Stomach (tissue), 9 donors: ENCODE data around the gene ZNF69. TPM values are rescaled to one million over a fixed set of nuclear protein-coding genes. Genes with fewer than 3 reads are reported as not detected.
"Not testable (repeated sequence)": the region's sequence is repeated elsewhere in the genome, so short reads cannot be mapped to it uniquely, and the experiment has no call there.

Source experiments
- DNase-seq, 2 donors: peaks; one replicate each; pipeline versions ENCODE4 v3.0.0 to v3.0.0-alpha.2; 2013 to 2019
- H3K27ac ChIP-seq, 5 donors: fragments of 200-600 bp in 4 of 5; sonication (generic) in 4 of 5; one replicate each; pipeline ENCODE4 v1.5.1; 2013 to 2019; ENCODE audit warnings: mild to moderate bottlenecking in 1 of 5, moderate library complexity in 1 of 5
- H3K27me3 ChIP-seq, 3 donors: fragments of 200-600 bp; sonication (generic); one replicate each; pipeline ENCODE4 v1.5.1; 2017 to 2019; ENCODE audit warnings: mixed run types in 1 of 3
- H3K36me3 ChIP-seq, 4 donors: fragments of 200-600 bp; sonication (generic); 1 replicate in 3 of 4; 2 replicates in 1 of 4; pipeline ENCODE4 v1.5.1; 2016 to 2019
- H3K4me1 ChIP-seq, 4 donors: fragments of 200-600 bp; sonication (generic); one replicate each; pipeline ENCODE4 v1.5.1; 2016 to 2019
- H3K4me3 ChIP-seq, 4 donors: fragments of 200-600 bp; sonication (generic) in 3 of 4; one replicate each; pipeline ENCODE4 v1.5.1; 2016 to 2019; ENCODE audit warnings: mild to moderate bottlenecking in 1 of 4
- H3K9me3 ChIP-seq, 4 donors: fragments of 200-600 bp; sonication (generic); one replicate each; pipeline ENCODE4 v1.5.1; 2016 to 2019
- CTCF ChIP-seq, 7 experiments: fragments of 450-650 bp in 4 of 7; fragments of 200-600 bp in 3 of 7; sonication (generic) in 3 of 7; IDR thresholded peaks; one replicate each; pipeline ENCODE4 v1.5.1; 2016 to 2019; ENCODE audit warnings: antibody characterized with exemption in 7 of 7, control low read depth in 2 of 7, mild to moderate bottlenecking in 1 of 7
- EP300 ChIP-seq: sonication (generic); formaldehyde crosslinking; IDR thresholded peaks from one replicate; pipeline ENCODE4 v1.6.1; 2017; ENCODE audit warnings: antibody characterized with exemption
- POLR2A ChIP-seq, 4 donors: fragments of 450-650 bp; IDR thresholded peaks; one replicate each; pipeline ENCODE4 v1.6.1; 2016; ENCODE audit warnings: antibody characterized with exemption in 4 of 4, control low read depth in 2 of 4, mild to moderate bottlenecking in 1 of 4, moderate library complexity in 1 of 4
- POLR2AphosphoS5 ChIP-seq, 3 donors: sonication (generic); formaldehyde crosslinking; IDR thresholded peaks; one replicate each; pipeline ENCODE4 v1.6.1; 2016; ENCODE audit warnings: antibody characterized with exemption in 3 of 3
- WGBS, 5 donors: extraction: QIAGEN DNeasy Blood & Tissue Kit in 3 of 5; methylation state at CpG; one replicate each; pipeline versions ENCODE4 v1.1.5 to v1.1.7; 2013 to 2018; 5-methylcytosine and 5-hydroxymethylcytosine counted together
- intact Hi-C: fragments of 100-400 bp; cut with DNase I; formaldehyde crosslinking; loops from one replicate; pipeline ENCODE4 v1.15.1; 2023; ENCODE audit warnings: low total_unique reads
- polyA plus RNA-seq, 3 donors: library from polyadenylated mRNA; stranded (reverse); fragments of 200-250 nt; gene quantifications; one replicate each; pipeline ENCODE4 v1.2.3, GENCODE V29; 2013
- total RNA-seq, 5 donors: library from RNA; depleted of rRNA; stranded (reverse); fragments of >200 nt; gene quantifications; one replicate each; pipeline versions ENCODE4 v1.1.0 to v1.2.3, GENCODE V29; 2014 to 2016
- donor health status: healthy with polysubstance abuse.
- donor health status: Bipolar disorder and iron deficiency.
- donor health status: healthy.

ZNF69 gene
- total and polyA plus RNA-seq, 8 donors, result 5.1 to 51.8 (median 18.0) TPM

- DNase-seq, result peak; percentile 19 to 35
- H3K36me3 ChIP-seq, H3K9me3 ChIP-seq, H3K4me3 ChIP-seq, H3K27me3 ChIP-seq, H3K27ac ChIP-seq: not testable (repeated sequence)
- TF ChIP-seq CTCF (IDR thresholded peaks at IDR 0.05), result peak in 3 of 7 experiments; percentile 15 to 27 (median 17)
- intact Hi-C loops, result loop anchor here (5.0 kb wide), 1 partner anchor 113 kb away; no protein-coding TSS in a partner anchor
- WGBS, 5 donors, result 72 to 80% (median 78%) methylated on average over 13 to 16 of the region's 16 CpGs
- peaks cover 8 to 18% (median 13%) of the 10 kb centered on the region in 4 donors for H3K4me1 ChIP-seq
These were observed 7.8 kb upstream of the ZNF69 start for GRCh38 chr19:11879687-11880266.

GRCh38 chr19:11880598-11880997 is 7.0 kb upstream of the ZNF69 start:
- Histone ChIP-seq H3K36me3 (no peaks in the 10 kb centered on the region), H3K9me3 (peaks cover 0 to 6% (median 3%) of the 10 kb centered on the region in 4 donors), H3K4me3 (no peak overlapping the region), H3K27ac (no peak overlapping the region), H3K4me1 (peaks cover 8 to 19% (median 15%) of the 10 kb centered on the region in 4 donors), H3K27me3 (no peaks in the 10 kb centered on the region)
- WGBS, 5 donors, result 91 to 93% (median 92%) methylated on average over 12 of the region's 12 CpGs
- intact Hi-C loops, result no loop called here
- DNase-seq, result no peak
- TF ChIP-seq CTCF (IDR thresholded peaks at IDR 0.05) (no peak), EP300 (no peak), POLR2AphosphoS5 (IDR thresholded peaks at IDR 0.05) (no peak), POLR2A (IDR thresholded peaks at IDR 0.05) (no peak)

GRCh38 chr19:11881151-11881800 is 6.3 kb upstream of the ZNF69 start:
- Histone ChIP-seq H3K27ac (no peak overlapping the region), H3K4me3 (no peak overlapping the region), H3K36me3 (no peaks in the 10 kb centered on the region), H3K4me1 (peaks cover 8 to 19% (median 15%) of the 10 kb centered on the region in 4 donors), H3K9me3 (peaks cover 0 to 6% (median 3%) of the 10 kb centered on the region in 4 donors), H3K27me3 (no peaks in the 10 kb centered on the region)
- intact Hi-C loops, result no loop called here
- peak; percentile 76 to 89 for DNase-seq
- TF ChIP-seq POLR2AphosphoS5 (IDR thresholded peaks at IDR 0.05) (peak in 1 of 3 donors; percentile 36), POLR2A (IDR thresholded peaks at IDR 0.05) (no peak), CTCF (IDR thresholded peaks at IDR 0.05) (peak in 5 of 7 experiments; percentile 40 to 85 (median 65)), EP300 (no peak)
- 11 to 15% (median 13%) methylated on average over 10 of the region's 10 CpGs for WGBS, 5 donors

GRCh38 chr19:11882606-11883005 is 5.0 kb upstream of the ZNF69 start:
- H3K4me3 ChIP-seq, result no peak overlapping the region
- intact Hi-C loops, result no loop called here
- 36 to 60% (median 43%) methylated on average over 2 of the region's 2 CpGs for WGBS, 5 donors
- H3K36me3 ChIP-seq, result no peaks in the 10 kb centered on the region
- peaks cover 0 to 6% (median 3%) of the 10 kb centered on the region in 4 donors for H3K9me3 ChIP-seq
- H3K27me3 ChIP-seq, result no peaks in the 10 kb centered on the region
- H3K27ac ChIP-seq, result no peak overlapping the region
- no peak for TF ChIP-seq POLR2AphosphoS5 (IDR thresholded peaks at IDR 0.05)
- TF ChIP-seq EP300, result no peak
- no peak for TF ChIP-seq POLR2A (IDR thresholded peaks at IDR 0.05)
- TF ChIP-seq CTCF (IDR thresholded peaks at IDR 0.05), result no peak
- DNase-seq, result no peak
- peaks cover 15 to 28% (median 23%) of the 10 kb centered on the region in 4 donors for H3K4me1 ChIP-seq
